Activated naive CD8-positive, alpha-beta T cell treated with anti-CD3 and anti-CD28 coated beads, Interleukin-2, amount 10 ng/mL, durations not matched to agents 7 days and 5 days (primary cell): Measurements from ENCODE around the gene C1orf116. TPM values are rescaled to one million over a fixed set of nuclear protein-coding genes. Genes with fewer than 3 reads are reported as not detected.
A peak's percentile ranks its signal among the peaks of the same experiment; 100 is the strongest.
"Not testable (repeated sequence)": the region's sequence is repeated elsewhere in the genome, so short reads cannot be mapped to it uniquely, and the experiment has no call there.

ENCODE experiments used
- ATAC-seq: fragments of 150-1000 bp; cut with Tn5 transposase; one replicate; pipeline ENCODE4 v1.10.0; 2021; ENCODE audit warnings: low read depth, moderate library complexity
- POLR2A ChIA-PET: fragments of 350-600 bp; sonication (Branson Sonifier 250); formaldehyde crosslinking; loops from one replicate; lab custom pipeline; 2021; ENCODE audit warnings: antibody characterized with exemption; lab: Charles Lee
- DNase-seq: peaks from one replicate; pipeline ENCODE4 v3.0.0; 2021
- H3K27ac Mint-ChIP-seq: one replicate; pipeline ENCODE4 v1.8.0; 2022; ENCODE audit warnings: mild to moderate bottlenecking, mixed read lengths
- H3K27me3 Mint-ChIP-seq: one replicate; pipeline ENCODE4 v1.8.0; 2022; ENCODE audit warnings: mild to moderate bottlenecking, moderate library complexity, mixed read lengths
- H3K36me3 Mint-ChIP-seq: one replicate; pipeline ENCODE4 v1.8.0; 2021; ENCODE audit warnings: mild to moderate bottlenecking, mixed read lengths
- H3K4me1 Mint-ChIP-seq: one replicate; pipeline ENCODE4 v1.8.0; 2021; ENCODE audit warnings: mixed read lengths
- H3K4me3 Mint-ChIP-seq: one replicate; pipeline ENCODE4 v1.8.0; 2022; ENCODE audit warnings: mild to moderate bottlenecking, moderate library complexity, mixed read lengths
- H3K9me3 Mint-ChIP-seq: one replicate; pipeline ENCODE4 v1.8.0; 2021; ENCODE audit warnings: mixed read lengths
- total RNA-seq, 2 experiments: library from RNA; stranded (reverse); gene quantifications; one replicate each; pipeline ENCODE4 v1.2.3, GENCODE V29; 2021

C1orf116 gene
- total RNA-seq, 2 experiments from 2014 or later, result not detected

DNA sequence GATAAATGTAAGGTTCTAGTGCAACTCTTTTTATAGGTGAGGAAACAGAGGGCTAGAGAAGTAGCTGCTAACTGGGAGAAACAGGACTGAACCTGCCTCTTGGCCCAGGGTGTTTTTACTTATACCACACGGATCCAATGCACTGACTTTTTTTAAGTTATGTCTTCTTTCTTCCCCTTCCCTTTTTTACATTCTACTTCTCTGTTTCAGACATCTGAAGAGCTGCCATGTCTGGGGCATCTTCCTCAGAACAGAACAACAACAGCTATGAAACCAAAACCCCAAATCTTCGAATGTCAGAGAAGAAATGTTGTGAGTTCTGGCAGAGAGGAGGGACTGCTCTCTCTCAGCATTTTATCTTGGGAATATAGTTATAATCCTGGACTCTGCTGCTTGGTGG lies 21.9 kb upstream of the C1orf116 start:
- Mint-ChIP-seq H3K27ac (no peak overlapping the region), H3K4me1 (peaks cover 30% of the 10 kb centered on the region), H3K36me3 (no peaks in the 10 kb centered on the region), H3K9me3 (no peaks in the 10 kb centered on the region), H3K27me3 (no peaks in the 10 kb centered on the region), H3K4me3 (no peak overlapping the region)
- no peak for ATAC-seq
- DNase-seq, result no peak
- POLR2A ChIA-PET, result interaction anchor here (0.9 kb wide), 1 partner anchor 29 kb away, joined by 3 read pairs; no protein-coding TSS in a partner anchor

DNA sequence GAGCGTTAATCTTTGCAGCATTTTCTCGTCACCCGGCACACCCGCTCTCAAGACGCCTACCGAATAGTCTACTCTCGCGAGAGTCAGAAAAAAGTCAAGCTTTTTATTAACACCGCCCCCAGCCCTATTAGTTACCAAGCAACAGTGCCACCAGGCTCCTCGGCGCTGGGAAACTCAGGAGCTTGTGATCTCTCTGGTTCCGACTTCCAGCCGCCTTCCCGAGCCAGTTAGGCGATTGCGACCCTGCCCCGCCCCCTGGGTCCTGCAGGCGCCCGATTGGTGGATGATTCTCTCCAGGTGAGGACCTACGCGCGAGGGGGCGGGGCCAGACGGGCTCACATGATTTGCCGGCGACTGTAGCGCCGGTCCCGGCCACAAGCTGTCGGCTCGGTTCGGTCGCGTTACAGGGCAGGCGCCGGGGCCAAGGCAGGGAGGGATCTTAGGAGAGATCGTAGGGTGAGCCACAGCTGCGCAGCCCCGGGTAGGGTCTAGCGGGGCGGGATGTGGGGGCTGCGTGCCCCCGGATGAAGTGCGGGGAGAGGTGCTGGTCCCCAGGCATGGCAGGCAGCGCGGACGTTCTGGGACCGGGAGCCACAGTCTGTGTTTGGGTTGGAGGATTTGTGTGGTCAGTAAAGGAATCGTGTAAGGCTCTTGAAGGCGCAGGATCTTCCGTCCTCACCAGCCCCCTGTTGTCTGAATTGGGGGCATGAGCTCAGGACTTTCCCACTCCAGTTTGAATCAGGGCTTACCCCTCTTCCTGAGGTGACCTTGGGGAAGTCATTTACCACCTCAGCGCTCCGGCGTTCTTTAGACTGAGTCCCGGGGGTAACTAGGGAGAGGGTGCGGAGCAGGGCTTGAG lies 20.6 kb upstream of the C1orf116 start, which contains the start of gene PFKFB2:
PFKFB2 (plus strand) TSS at position 365 of the 859 bp plus-strand sequence. CDS start 1,443 bp downstream, outside the sequence.
- POLR2A ChIA-PET, result interaction anchor here (1.0 to 1.7 kb wide), 3 partner anchors 11 to 19 kb away, joined by 4 to 16 read pairs (median 8); no protein-coding TSS in a partner anchor
- no peaks in the 10 kb centered on the region for H3K36me3 Mint-ChIP-seq

DNA sequence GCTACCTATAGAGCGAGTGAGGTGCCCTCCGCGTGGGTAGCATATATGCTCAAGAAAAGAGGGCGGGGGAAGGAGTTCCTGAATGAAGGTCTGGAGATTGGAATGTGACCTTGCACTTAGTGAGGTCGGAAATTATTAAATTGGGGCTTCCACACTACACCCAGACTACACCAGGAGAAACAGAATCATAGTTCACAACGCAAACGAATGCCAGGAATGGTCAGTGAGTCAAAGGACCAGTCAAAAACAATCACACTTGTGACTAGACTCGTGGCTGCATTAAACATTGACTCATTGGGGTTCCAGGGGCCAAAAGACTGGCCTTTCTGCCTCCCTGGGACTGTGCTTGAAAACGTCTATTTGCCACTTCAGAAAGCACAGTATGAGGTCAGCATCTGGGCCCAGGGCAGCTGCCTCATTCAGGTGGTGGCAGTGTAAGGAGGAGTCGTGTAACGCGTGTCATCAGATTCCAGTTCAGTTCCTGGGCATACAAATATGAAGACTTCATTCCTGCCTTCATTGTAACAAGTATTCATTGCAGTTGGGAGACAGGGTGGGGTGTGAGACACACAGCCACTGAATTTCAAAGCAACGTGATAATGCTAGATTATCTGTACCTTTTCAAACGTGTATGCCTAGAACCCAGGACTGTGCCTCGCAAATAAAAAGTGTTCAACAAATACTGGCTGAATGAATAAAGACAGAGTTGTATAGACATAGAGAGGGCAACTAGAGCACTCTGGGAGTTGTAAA lies 18.8 kb upstream of the C1orf116 start, which contains the start of gene YOD1:
YOD1 (minus strand) TSS at position 18 of the 753 bp plus-strand sequence. CDS start 178 bp downstream, outside the sequence.
- H3K4me3 Mint-ChIP-seq, result peak within 1 kb of the TSS; percentile 99
- H3K27ac Mint-ChIP-seq, result peak within 1 kb of the TSS; percentile 89
- H3K9me3 Mint-ChIP-seq, result no peaks in the 10 kb centered on the region
- no peaks in the 10 kb centered on the region for H3K27me3 Mint-ChIP-seq
- POLR2A ChIA-PET, result no interaction called here
- H3K36me3 Mint-ChIP-seq, result peaks cover 6% of the 10 kb centered on the region
- DNase-seq (no peak), ATAC-seq (no peak)
- peaks cover 43% of the 10 kb centered on the region for H3K4me1 Mint-ChIP-seq

More for the DNA sequence above, 20.6 kb upstream of the C1orf116 start, which contains the start of gene PFKFB2:
- Mint-ChIP-seq H3K27me3 (no peaks in the 10 kb centered on the region), H3K27ac (peak within 1 kb of the TSS; percentile 94), H3K4me3 (peak within 1 kb of the TSS; percentile 99), H3K4me1 (peaks cover 34% of the 10 kb centered on the region), H3K9me3 (no peaks in the 10 kb centered on the region)
- ATAC-seq, result peak; percentile 91
- DNase-seq, result peak; percentile 97

GRCh38 chr1:207050480-207051190 lies 18.1 kb upstream of the C1orf116 start:
- peak overlapping the region; percentile 99 for H3K4me3 Mint-ChIP-seq
- peaks cover 9% of the 10 kb centered on the region for H3K36me3 Mint-ChIP-seq
- POLR2A ChIA-PET, result interaction anchor here (0.8 to 1.2 kb wide), 3 partner anchors 21 to 129 kb away, joined by 3 to 5 read pairs (median 4); partner anchors contain the start of gene FCMR

GRCh38 chr1:207049974-207050391 lies 17.4 kb upstream of the C1orf116 start:
- Mint-ChIP-seq H3K4me1 (peaks cover 43% of the 10 kb centered on the region), H3K4me3 (peak overlapping the region; percentile 99), H3K27me3 (no peaks in the 10 kb centered on the region), H3K36me3 (peaks cover 12% of the 10 kb centered on the region), H3K27ac (peak overlapping the region; percentile 89), H3K9me3 (no peaks in the 10 kb centered on the region)
- ATAC-seq (no peak), DNase-seq (no peak)
- POLR2A ChIA-PET, result interaction anchor here (0.8 to 1.2 kb wide), 3 partner anchors 21 to 128 kb away, joined by 3 to 5 read pairs (median 4); partner anchors contain the start of gene FCMR

More at GRCh38 chr1:207050480-207051190, 18.1 kb upstream of the C1orf116 start:
- ATAC-seq (peak; percentile 51), DNase-seq (peak; percentile 91)
- Mint-ChIP-seq H3K27me3 (no peaks in the 10 kb centered on the region), H3K4me1 (peaks cover 43% of the 10 kb centered on the region), H3K27ac (peak overlapping the region; percentile 89), H3K9me3 (no peaks in the 10 kb centered on the region)

- POLR2A ChIA-PET, result interaction anchor here (0.8 to 1.2 kb wide), 3 partner anchors 22 to 127 kb away, joined by 3 to 5 read pairs (median 4); partner anchors contain the start of gene FCMR
- Mint-ChIP-seq H3K4me1 (peaks cover 41% of the 10 kb centered on the region), H3K27me3 (no peaks in the 10 kb centered on the region), H3K9me3 (no peaks in the 10 kb centered on the region), H3K27ac (peak overlapping the region; percentile 89), H3K4me3 (peak overlapping the region; percentile 99), H3K36me3 (peaks cover 15% of the 10 kb centered on the region)
- ATAC-seq, result no peak
- no peak for DNase-seq
These were observed 17.0 kb upstream of the C1orf116 start for GRCh38 chr1:207049514-207049913.

DNA sequence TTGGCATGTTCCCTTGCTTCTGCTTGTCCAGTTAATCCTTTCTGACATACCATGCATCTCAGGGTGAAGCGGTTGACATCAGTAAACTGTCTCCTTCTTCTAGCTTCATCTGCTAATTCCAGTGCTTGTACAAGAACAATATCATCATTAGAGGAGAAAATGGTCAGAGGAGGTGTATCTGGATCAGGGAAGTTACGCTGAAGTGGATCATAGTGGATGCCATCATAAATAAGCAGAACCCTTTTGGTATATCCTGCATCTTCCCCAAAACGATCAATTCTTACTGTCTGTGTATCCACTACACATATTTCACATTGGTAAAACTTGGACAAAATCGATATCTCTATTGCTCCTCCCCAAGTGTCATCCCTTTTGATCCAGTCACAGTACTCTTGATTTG lies 16.5 kb upstream of the C1orf116 start:
- no peak for ATAC-seq
- Mint-ChIP-seq H3K36me3 (peaks cover 15% of the 10 kb centered on the region), H3K27me3 (no peaks in the 10 kb centered on the region), H3K4me3 (peak overlapping the region; percentile 99), H3K4me1 (peaks cover 38% of the 10 kb centered on the region), H3K9me3 (no peaks in the 10 kb centered on the region), H3K27ac (peak overlapping the region; percentile 89)
- no peak for DNase-seq
- POLR2A ChIA-PET, result no interaction called here

DNA sequence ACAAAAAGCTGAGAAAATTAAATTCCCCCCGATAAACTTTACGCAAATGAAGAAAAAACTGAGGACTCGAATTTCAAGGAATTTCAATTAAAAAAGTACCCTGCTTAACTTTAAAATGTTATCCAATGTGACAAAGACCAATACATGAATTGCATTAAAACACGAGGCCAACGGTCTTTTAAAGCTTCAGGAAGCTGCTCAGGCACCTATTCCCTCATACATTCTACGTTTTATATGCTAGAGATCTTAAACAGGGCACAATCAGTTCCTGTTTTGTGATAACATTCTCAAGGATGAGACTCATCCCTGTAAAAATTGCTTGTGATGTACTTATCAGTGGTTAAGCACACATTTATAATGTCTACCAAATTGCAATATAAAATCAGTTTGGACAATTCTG lies 15.5 kb upstream of the C1orf116 start:
- peaks cover 32% of the 10 kb centered on the region for H3K4me1 Mint-ChIP-seq
- no peak overlapping the region for H3K27ac Mint-ChIP-seq
- no peaks in the 10 kb centered on the region for H3K27me3 Mint-ChIP-seq
- no peaks in the 10 kb centered on the region for H3K9me3 Mint-ChIP-seq
- ATAC-seq (no peak), DNase-seq (no peak)
- POLR2A ChIA-PET, result no interaction called here
- H3K4me3 Mint-ChIP-seq, result no peak overlapping the region
- peaks cover 17% of the 10 kb centered on the region for H3K36me3 Mint-ChIP-seq

DNA sequence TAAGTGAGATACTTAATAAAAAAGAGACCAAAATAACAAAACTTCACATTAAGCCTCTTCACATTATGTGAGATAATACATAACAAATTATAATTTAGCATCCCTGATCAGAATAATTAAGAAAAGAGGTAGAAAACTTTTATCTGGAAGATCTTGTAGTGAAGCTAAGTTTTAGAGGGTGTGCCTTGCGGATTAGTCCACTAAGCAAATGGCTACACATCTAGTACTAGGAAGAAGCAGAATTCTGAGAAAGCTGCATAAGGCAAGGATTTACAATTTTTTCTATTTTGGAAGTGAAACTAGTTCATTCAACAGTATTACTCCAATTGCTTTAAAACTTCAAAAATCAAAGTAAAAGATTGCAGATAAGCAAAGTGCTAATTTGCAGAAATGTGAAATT lies 14.9 kb upstream of the C1orf116 start:
- no peaks in the 10 kb centered on the region for H3K27me3 Mint-ChIP-seq
- POLR2A ChIA-PET, result no interaction called here
- DNase-seq, result no peak
- peaks cover 32% of the 10 kb centered on the region for H3K4me1 Mint-ChIP-seq
- H3K27ac Mint-ChIP-seq, result no peak overlapping the region
- H3K9me3 Mint-ChIP-seq, result no peaks in the 10 kb centered on the region
- H3K36me3 Mint-ChIP-seq, result peaks cover 23% of the 10 kb centered on the region
- no peak overlapping the region for H3K4me3 Mint-ChIP-seq
- no peak for ATAC-seq

- ATAC-seq (no peak), DNase-seq (no peak)
- Mint-ChIP-seq H3K4me1 (peaks cover 20% of the 10 kb centered on the region), H3K36me3 (peaks cover 24% of the 10 kb centered on the region), H3K27me3 (no peaks in the 10 kb centered on the region), H3K9me3 (no peaks in the 10 kb centered on the region), H3K27ac (no peak overlapping the region), H3K4me3 (no peak overlapping the region)
- POLR2A ChIA-PET, result no interaction called here
These were observed 12.9 kb upstream of the C1orf116 start for GRCh38 chr1:207045453-207045852.

GRCh38 chr1:207041397-207041796 lies 8.8 kb upstream of the C1orf116 start:
- H3K4me1 Mint-ChIP-seq, POLR2A ChIA-PET, H3K27ac Mint-ChIP-seq, DNase-seq, H3K4me3 Mint-ChIP-seq, H3K27me3 Mint-ChIP-seq, ATAC-seq, H3K9me3 Mint-ChIP-seq: not testable (repeated sequence)
- peaks cover 17% of the 10 kb centered on the region for H3K36me3 Mint-ChIP-seq

DNA sequence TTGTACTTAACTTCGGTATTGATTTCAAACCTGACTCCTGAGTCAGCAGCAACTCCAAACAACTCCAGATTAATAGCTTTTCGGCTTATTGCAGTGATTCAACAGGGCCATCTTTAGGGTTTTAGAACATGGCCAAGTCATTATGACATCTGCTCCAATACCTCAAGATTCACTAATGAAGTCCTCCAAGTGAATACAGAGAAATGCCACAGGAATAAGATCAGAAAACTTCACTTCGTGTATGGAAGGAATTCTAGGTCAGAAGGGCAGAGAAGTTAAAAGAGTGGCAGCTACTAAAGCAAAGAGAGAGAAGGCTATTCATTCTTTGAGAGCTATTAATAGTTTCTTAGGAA lies 7.6 kb upstream of the C1orf116 start:
- H3K27me3 Mint-ChIP-seq, result no peaks in the 10 kb centered on the region
- peaks cover 12% of the 10 kb centered on the region for H3K36me3 Mint-ChIP-seq
- DNase-seq (no peak), ATAC-seq (no peak)
- H3K4me3 Mint-ChIP-seq, result no peak overlapping the region
- POLR2A ChIA-PET, result no interaction called here
- H3K9me3 Mint-ChIP-seq, result no peaks in the 10 kb centered on the region
- no peak overlapping the region for H3K27ac Mint-ChIP-seq
- H3K4me1 Mint-ChIP-seq, result peaks cover 2% of the 10 kb centered on the region
